Activated naive CD4-positive, alpha-beta T cell treated with anti-CD3 and anti-CD28 coated beads, Interleukin-2, amount 10 ng/mL, durations not matched to agents 7 days and 5 days (primary cell): ENCODE results near the gene DYNC1LI1.
A peak's percentile ranks its signal among the peaks of the same experiment; 100 is the strongest.
"Not testable (repeated sequence)": the region's sequence is repeated elsewhere in the genome, so short reads cannot be mapped to it uniquely, and the experiment has no call there.

Experiments
- CTCF ChIA-PET: fragments of 350-600 bp; sonication (Branson Sonifier 250); formaldehyde crosslinking; loops from one replicate; lab custom pipeline; 2021; ENCODE audit warnings: antibody characterized with exemption; lab: Charles Lee
- DNase-seq: peaks from one replicate; pipeline ENCODE4 v3.0.0-alpha.2; 2020
- H3K27ac Mint-ChIP-seq: one replicate; pipeline ENCODE4 v1.8.0; 2021; ENCODE audit warnings: mild to moderate bottlenecking, moderate library complexity, mixed read lengths
- H3K27me3 Mint-ChIP-seq: one replicate; pipeline ENCODE4 v1.8.0; 2021; ENCODE audit warnings: mild to moderate bottlenecking, mixed read lengths
- H3K36me3 Mint-ChIP-seq: one replicate; pipeline ENCODE4 v1.8.0; 2021; ENCODE audit warnings: mixed read lengths
- H3K4me1 Mint-ChIP-seq: one replicate; pipeline ENCODE4 v1.8.0; 2021; ENCODE audit warnings: mixed read lengths
- H3K4me3 Mint-ChIP-seq: one replicate; pipeline ENCODE4 v1.8.0; 2021; ENCODE audit warnings: mild to moderate bottlenecking, moderate library complexity, mixed read lengths
- H3K9me3 Mint-ChIP-seq: one replicate; pipeline ENCODE4 v1.8.0; 2021; ENCODE audit warnings: mixed read lengths

DYNC1LI1 gene

DNA sequence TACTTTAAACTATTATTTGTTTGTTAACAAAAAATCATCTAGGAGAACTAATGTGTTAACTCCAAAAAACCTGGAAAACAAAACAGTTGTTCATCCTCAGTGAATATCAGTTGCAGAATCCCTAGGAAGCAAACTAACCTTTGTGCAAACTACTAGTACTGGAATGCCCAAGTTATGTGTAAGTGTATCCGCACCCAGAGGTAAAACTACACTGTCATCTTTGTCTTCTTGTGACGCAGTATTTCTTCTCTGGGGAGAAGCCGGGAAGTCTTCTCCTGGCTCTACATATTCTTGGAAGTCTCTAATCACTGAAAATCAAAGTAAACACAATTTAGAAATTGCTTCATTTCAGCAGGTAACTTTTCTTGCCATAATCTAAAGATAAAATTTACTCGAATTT, 29.8 kb downstream of the DYNC1LI1 start:
- H3K27me3 Mint-ChIP-seq, result no peaks in the 10 kb centered on the region
- peaks cover 16% of the 10 kb centered on the region for H3K36me3 Mint-ChIP-seq
- H3K9me3 Mint-ChIP-seq, result no peaks in the 10 kb centered on the region
- no peak for DNase-seq
- no peak overlapping the region for H3K4me3 Mint-ChIP-seq
- H3K4me1 Mint-ChIP-seq, result no peaks in the 10 kb centered on the region
- CTCF ChIA-PET, result no interaction called here
- H3K27ac Mint-ChIP-seq, result no peak overlapping the region

DNA sequence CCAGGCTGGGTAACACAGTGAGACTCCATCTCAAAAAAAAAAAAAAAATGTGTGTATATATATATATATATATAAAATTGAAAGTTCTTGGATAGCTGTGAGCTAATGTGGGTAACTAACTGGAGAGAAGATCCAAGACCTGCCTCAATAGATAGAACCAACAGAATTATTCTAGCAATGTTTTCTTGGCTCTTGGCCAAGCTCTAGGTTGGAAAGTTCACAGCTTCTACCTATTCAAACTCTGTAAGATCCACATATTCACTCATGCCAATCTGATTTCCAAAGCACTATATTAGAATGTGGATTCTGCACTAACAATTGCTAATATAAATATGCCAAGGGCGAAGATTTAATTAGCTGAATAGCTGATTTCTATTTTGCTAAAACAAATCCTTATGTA, 38.2 kb downstream of the DYNC1LI1 start:
- no peak overlapping the region for H3K27ac Mint-ChIP-seq
- H3K4me3 Mint-ChIP-seq, result no peak overlapping the region
- no peaks in the 10 kb centered on the region for H3K9me3 Mint-ChIP-seq
- no peak for DNase-seq
- CTCF ChIA-PET, result no interaction called here
- H3K27me3 Mint-ChIP-seq, result no peaks in the 10 kb centered on the region
- no peaks in the 10 kb centered on the region for H3K4me1 Mint-ChIP-seq
- H3K36me3 Mint-ChIP-seq, result peaks cover 23% of the 10 kb centered on the region

GRCh38 chr3:32531010-32531647, 39.5 kb downstream of the DYNC1LI1 start:
- H3K27ac Mint-ChIP-seq, result no peak overlapping the region
- H3K4me1 Mint-ChIP-seq, result no peaks in the 10 kb centered on the region
- peaks cover 22% of the 10 kb centered on the region for H3K36me3 Mint-ChIP-seq
- CTCF ChIA-PET, result interaction anchor here (0.6 kb wide), 1 partner anchor 21 kb away, joined by 3 read pairs; no protein-coding TSS in a partner anchor
- H3K27me3 Mint-ChIP-seq, result no peaks in the 10 kb centered on the region
- H3K9me3 Mint-ChIP-seq, result no peaks in the 10 kb centered on the region
- DNase-seq, result no peak
- H3K4me3 Mint-ChIP-seq, result no peak overlapping the region

DNA sequence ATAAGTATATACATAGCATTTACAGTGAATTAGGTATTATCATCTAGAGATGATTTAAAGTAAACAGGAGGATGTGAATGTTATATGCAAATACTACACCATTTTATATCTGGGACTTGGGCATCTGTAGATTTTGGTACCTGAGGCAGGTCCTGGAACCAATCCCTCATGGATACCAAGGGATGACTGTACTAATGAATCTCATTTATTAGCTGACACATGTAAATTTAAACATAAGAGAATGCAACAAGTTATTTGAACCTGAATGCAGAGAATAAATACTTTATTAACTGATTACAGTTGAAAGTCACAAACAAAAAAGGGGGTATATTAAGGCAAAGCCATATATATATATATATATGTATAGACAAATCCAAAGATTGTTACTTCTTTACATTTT, 44.9 kb downstream of the DYNC1LI1 start:
- no peak for DNase-seq
- no peaks in the 10 kb centered on the region for H3K27me3 Mint-ChIP-seq
- H3K27ac Mint-ChIP-seq, result no peak overlapping the region
- H3K4me1 Mint-ChIP-seq, result no peaks in the 10 kb centered on the region
- CTCF ChIA-PET, result no interaction called here
- H3K36me3 Mint-ChIP-seq, result peaks cover 18% of the 10 kb centered on the region
- H3K9me3 Mint-ChIP-seq, result no peaks in the 10 kb centered on the region
- no peak overlapping the region for H3K4me3 Mint-ChIP-seq

- CTCF ChIA-PET, result no interaction called here
- DNase-seq, result no peak
- peaks cover 15% of the 10 kb centered on the region for H3K36me3 Mint-ChIP-seq
- peaks cover 2% of the 10 kb centered on the region for H3K4me1 Mint-ChIP-seq
- H3K27me3 Mint-ChIP-seq, result no peaks in the 10 kb centered on the region
- H3K9me3 Mint-ChIP-seq, result no peaks in the 10 kb centered on the region
- H3K4me3 Mint-ChIP-seq, result no peak overlapping the region
- H3K27ac Mint-ChIP-seq, result no peak overlapping the region
These were observed 48.0 kb downstream of the DYNC1LI1 start for GRCh38 chr3:32522682-32523081.

DNA sequence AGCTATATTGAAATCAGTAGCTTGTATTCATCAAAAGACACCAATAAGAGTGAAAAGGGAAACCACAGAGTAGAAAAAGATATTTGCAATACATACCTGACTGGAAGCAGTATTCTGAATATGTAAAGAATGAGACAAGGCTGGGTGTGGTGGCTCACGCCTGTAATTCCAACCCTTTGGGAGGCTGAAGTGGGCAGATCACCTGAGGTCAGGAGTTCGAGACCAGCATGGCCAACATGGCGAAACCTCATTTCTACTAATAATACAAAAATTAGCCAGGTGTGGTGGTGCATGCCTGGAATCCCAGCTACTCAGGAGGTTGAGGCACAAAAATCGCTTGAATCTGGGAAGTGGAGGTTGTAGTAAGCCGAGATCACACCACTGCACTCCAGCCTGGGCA, 51.7 kb downstream of the DYNC1LI1 start:
- not testable (repeated sequence) for H3K27me3 Mint-ChIP-seq, H3K27ac Mint-ChIP-seq, H3K36me3 Mint-ChIP-seq, DNase-seq, H3K4me3 Mint-ChIP-seq, H3K9me3 Mint-ChIP-seq
- peaks cover 15% of the 10 kb centered on the region for H3K4me1 Mint-ChIP-seq
- CTCF ChIA-PET, result interaction anchor here (0.6 to 0.9 kb wide), 2 partner anchors 12 to 69 kb away, joined by 3 read pairs; no protein-coding TSS in a partner anchor

DNA sequence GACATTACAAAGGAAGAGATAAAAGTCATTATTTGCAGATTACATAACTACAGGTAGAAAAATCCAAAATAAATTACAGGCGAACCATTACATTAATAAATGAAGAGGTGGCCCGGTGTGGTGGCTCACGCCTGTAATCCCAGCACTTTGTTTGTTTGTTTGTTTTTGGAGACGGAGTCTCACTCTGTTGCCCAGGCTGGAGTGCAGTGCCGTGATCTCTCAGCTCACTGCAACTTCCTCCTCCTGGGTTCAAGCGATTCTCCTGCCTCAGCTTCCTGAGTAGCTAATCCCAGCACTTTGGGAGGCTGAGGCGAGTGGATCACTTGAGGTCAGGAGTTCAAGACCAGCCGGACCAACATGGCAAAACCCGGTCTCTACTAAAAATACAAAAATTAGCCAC, 53.9 kb downstream of the DYNC1LI1 start:
- H3K27me3 Mint-ChIP-seq, CTCF ChIA-PET, H3K9me3 Mint-ChIP-seq, H3K36me3 Mint-ChIP-seq, H3K27ac Mint-ChIP-seq, H3K4me3 Mint-ChIP-seq, DNase-seq: not testable (repeated sequence)
- peaks cover 15% of the 10 kb centered on the region for H3K4me1 Mint-ChIP-seq

DNA sequence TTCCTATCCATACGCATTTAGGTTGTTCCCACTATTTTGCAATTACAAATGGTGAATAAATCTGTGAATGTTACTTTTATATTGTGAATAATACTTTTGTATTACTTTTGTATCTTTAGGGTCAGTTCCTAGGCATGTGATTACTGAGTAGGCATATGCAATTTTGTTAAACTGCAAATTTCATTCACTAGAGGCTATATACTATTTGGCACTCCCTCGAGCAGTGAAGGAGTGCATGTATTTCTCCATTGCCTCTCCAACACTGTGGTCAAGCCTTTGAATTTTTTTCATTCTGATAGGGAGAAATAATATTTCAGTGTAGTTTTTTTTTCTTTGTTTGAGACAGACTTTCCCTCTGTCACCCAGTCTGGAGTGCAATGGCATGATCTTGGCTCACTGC, 59.7 kb downstream of the DYNC1LI1 start:
- H3K4me1 Mint-ChIP-seq, result peaks cover 4% of the 10 kb centered on the region
- H3K36me3 Mint-ChIP-seq, result no peaks in the 10 kb centered on the region
- H3K27me3 Mint-ChIP-seq, result no peaks in the 10 kb centered on the region
- no peak for DNase-seq
- H3K9me3 Mint-ChIP-seq, result no peaks in the 10 kb centered on the region
- no peak overlapping the region for H3K4me3 Mint-ChIP-seq
- H3K27ac Mint-ChIP-seq, result no peak overlapping the region
- CTCF ChIA-PET, result interaction anchor here (0.6 to 2.2 kb wide), 3 partner anchors 151 to 424 kb away, joined by 3 to 10 read pairs (median 3); no protein-coding TSS in a partner anchor

DNA sequence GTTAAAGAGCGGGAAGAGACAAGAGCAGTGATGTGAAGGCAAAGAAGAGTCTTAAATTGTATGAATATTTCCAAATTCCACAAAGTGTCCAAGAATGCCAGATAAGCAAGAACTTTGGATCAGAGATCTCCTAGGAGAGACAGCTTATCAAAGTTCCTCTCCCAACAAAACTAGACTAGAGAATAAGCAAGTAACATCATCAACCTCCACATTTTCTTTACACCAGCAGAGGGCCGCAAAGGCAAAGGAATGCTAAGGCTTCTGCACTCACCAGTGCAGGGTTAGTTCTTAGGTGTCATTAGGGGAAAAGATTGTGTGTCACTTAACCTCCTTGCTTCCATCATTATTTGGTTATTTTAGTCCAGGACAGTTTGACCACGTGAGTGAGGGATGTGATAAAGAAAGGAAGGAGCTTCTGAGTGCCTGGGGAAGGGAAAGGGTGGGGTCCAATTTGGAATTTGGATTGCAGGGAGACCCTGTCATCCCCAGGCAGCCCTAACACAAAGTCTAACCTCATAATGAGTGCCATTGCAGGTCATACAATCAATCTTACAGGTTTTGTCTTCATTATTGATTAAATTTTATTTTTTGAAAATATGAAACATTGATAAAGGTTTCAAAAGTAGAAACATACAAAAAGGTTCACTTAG, 60.5 kb downstream of the DYNC1LI1 start:
- H3K4me1 Mint-ChIP-seq, result peaks cover 3% of the 10 kb centered on the region
- DNase-seq, result peak; percentile 81
- no peak overlapping the region for H3K27ac Mint-ChIP-seq
- no peak overlapping the region for H3K4me3 Mint-ChIP-seq
- H3K9me3 Mint-ChIP-seq, result no peaks in the 10 kb centered on the region
- CTCF ChIA-PET, result interaction anchor here (0.7 to 2.2 kb wide), 9 partner anchors 9 to 425 kb away, joined by 3 to 10 read pairs (median 3); no protein-coding TSS in a partner anchor
- no peaks in the 10 kb centered on the region for H3K36me3 Mint-ChIP-seq
- no peaks in the 10 kb centered on the region for H3K27me3 Mint-ChIP-seq

GRCh38 chr3:32508711-32509110, 61.9 kb downstream of the DYNC1LI1 start:
- CTCF ChIA-PET, result interaction anchor here (0.9 to 1.4 kb wide), 2 partner anchors 9 to 69 kb away, joined by 3 to 4 read pairs; no protein-coding TSS in a partner anchor

DNA sequence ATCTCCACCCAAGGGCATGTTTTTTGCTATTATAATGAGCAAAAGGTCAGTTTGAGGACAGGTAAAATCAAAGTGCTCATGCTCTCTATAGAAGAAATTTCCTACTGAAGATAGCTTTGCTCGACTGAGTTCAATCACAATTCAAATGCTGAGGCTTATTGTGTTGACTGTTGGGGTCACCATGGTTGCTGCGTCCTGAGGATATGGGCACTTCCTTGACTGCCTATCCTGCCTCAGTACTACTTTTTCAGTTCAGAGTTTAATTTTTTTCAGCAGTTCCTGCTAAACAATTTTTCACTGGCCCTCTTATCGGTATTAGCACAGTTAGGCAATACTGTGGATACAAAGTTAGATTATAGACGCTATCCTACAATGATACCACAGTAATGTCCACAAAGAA, 64.2 kb downstream of the DYNC1LI1 start:
- H3K4me1 Mint-ChIP-seq, result peaks cover 13% of the 10 kb centered on the region
- CTCF ChIA-PET, result interaction anchor here (0.6 to 1.2 kb wide), 3 partner anchors 22 to 270 kb away, joined by 3 read pairs; no protein-coding TSS in a partner anchor
- no peaks in the 10 kb centered on the region for H3K9me3 Mint-ChIP-seq
- H3K36me3 Mint-ChIP-seq, result peaks cover 1% of the 10 kb centered on the region
- H3K27me3 Mint-ChIP-seq, result no peaks in the 10 kb centered on the region
- no peak overlapping the region for H3K27ac Mint-ChIP-seq
- H3K4me3 Mint-ChIP-seq, result no peak overlapping the region
- no peak for DNase-seq

More at GRCh38 chr3:32508711-32509110, 61.9 kb downstream of the DYNC1LI1 start:
- Mint-ChIP-seq H3K36me3 (no peaks in the 10 kb centered on the region), H3K9me3 (no peaks in the 10 kb centered on the region), H3K4me1 (peaks cover 3% of the 10 kb centered on the region), H3K27ac (no peak overlapping the region), H3K4me3 (no peak overlapping the region), H3K27me3 (no peaks in the 10 kb centered on the region)
- no peak for DNase-seq

GRCh38 chr3:32502946-32503286, 67.7 kb downstream of the DYNC1LI1 start:
- H3K36me3 Mint-ChIP-seq, result peaks cover 8% of the 10 kb centered on the region
- H3K9me3 Mint-ChIP-seq, result no peaks in the 10 kb centered on the region
- CTCF ChIA-PET, result interaction anchor here (1.5 to 2.3 kb wide), 2 partner anchors 34 to 128 kb away, joined by 4 to 6 read pairs; no protein-coding TSS in a partner anchor
- no peaks in the 10 kb centered on the region for H3K27me3 Mint-ChIP-seq
- peak overlapping the region; percentile 54 for H3K27ac Mint-ChIP-seq
- DNase-seq, result no peak
- H3K4me1 Mint-ChIP-seq, result peaks cover 36% of the 10 kb centered on the region
- H3K4me3 Mint-ChIP-seq, result peak overlapping the region; percentile 99

- CTCF ChIA-PET, result interaction anchor here (1.0 to 2.3 kb wide), 4 partner anchors 33 to 327 kb away, joined by 4 to 6 read pairs (median 4); no protein-coding TSS in a partner anchor
- Mint-ChIP-seq H3K27me3 (no peaks in the 10 kb centered on the region), H3K4me1 (peaks cover 36% of the 10 kb centered on the region), H3K27ac (peak within 1 kb of the TSS; percentile 92), H3K9me3 (no peaks in the 10 kb centered on the region), H3K36me3 (peaks cover 8% of the 10 kb centered on the region), H3K4me3 (peak within 1 kb of the TSS; percentile 99)
- peak; percentile 83 for DNase-seq
These were observed 68.3 kb downstream of the DYNC1LI1 start, which contains the start of gene CMTM6 for GRCh38 chr3:32502118-32502945. Gene CMTM6 (minus strand): TSS chr3:32502852. CDS start chr3:32502745, 107 bp downstream.

DNA sequence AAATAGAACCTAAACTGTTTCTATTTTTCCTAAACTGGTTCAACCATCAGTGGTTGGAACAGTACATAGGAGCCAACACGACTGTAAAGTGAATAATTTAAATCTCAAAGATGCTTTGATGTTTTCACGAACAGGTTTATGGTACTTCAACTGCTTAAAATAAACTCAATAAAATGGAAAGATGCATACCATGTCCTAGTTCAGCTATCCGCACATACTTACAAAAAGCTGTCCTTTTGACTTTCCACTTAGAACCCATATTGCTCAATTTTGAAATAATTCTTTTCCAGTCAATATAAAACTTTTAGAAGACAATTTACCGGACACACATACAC, 68.9 kb downstream of the DYNC1LI1 start:
- Mint-ChIP-seq H3K27me3 (no peaks in the 10 kb centered on the region), H3K27ac (peak overlapping the region; percentile 92), H3K4me3 (peak overlapping the region; percentile 99), H3K4me1 (peaks cover 38% of the 10 kb centered on the region), H3K9me3 (no peaks in the 10 kb centered on the region), H3K36me3 (peaks cover 10% of the 10 kb centered on the region)
- no peak for DNase-seq
- CTCF ChIA-PET, result interaction anchor here (0.6 to 2.3 kb wide), 6 partner anchors 20 to 564 kb away, joined by 3 to 6 read pairs (median 4); no protein-coding TSS in a partner anchor
